Upper lobe of right lung (tissue), 1 donor: ENCODE data around the gene EHD1. TPM values are rescaled to one million over a fixed set of nuclear protein-coding genes. Genes with fewer than 3 reads are reported as not detected.
A peak's percentile ranks its signal among the peaks of the same experiment; 100 is the strongest.

Experiments used
- ATAC-seq: fragments of 200-7000 bp; cut with Tn5 transposase; one replicate; pipeline ENCODE4 v1.9.1; 2020; ENCODE audit warnings: mild to moderate bottlenecking, moderate library complexity
- DNase-seq: peaks from one replicate; pipeline ENCODE4 v3.0.0-alpha.2; 2020
- H3K27ac ChIP-seq: fragments of 200-600 bp; one replicate; pipeline ENCODE4 v1.8.0; 2022
- H3K27me3 ChIP-seq: fragments of 200-600 bp; one replicate; pipeline ENCODE4 v1.8.0; 2022; ENCODE audit warnings: mild to moderate bottlenecking
- H3K36me3 ChIP-seq: fragments of 200-600 bp; one replicate; pipeline ENCODE4 v1.8.0; 2022
- H3K4me1 ChIP-seq: fragments of 200-600 bp; one replicate; pipeline ENCODE4 v1.8.0; 2022
- H3K4me3 ChIP-seq: fragments of 200-600 bp; one replicate; pipeline ENCODE4 v1.8.0; 2022; ENCODE audit warnings: mild to moderate bottlenecking
- H3K9me3 ChIP-seq: fragments of 200-600 bp; one replicate; pipeline ENCODE4 v1.8.0; 2022
- intact Hi-C: fragments of 100-400 bp; cut with DNase I; formaldehyde crosslinking; loops from one replicate; pipeline ENCODE4 v1.11.0; 2022
- total RNA-seq: library from RNA; stranded (reverse); fragmentation: NEBNext Ultra II Directional; extraction: Animal tissue kit (Norgen Biotek cat#: 25700); gene quantifications from one replicate; pipeline ENCODE4 v1.2.1, GENCODE V29; 2021
- TF ChIP-seq, protein P1 (sequence below): fragments of 200-600 bp; IDR thresholded peaks from one replicate; pipeline ENCODE4 v1.8.0; 2022; ENCODE audit warnings: antibody characterized with exemption
- donor health status: DM: no; HTN: yes; CAD: no; lungs with severe emphysema.

EHD1 gene
- total RNA-seq, 1 donor from 2014 or later, result 94.6 TPM

DNA sequence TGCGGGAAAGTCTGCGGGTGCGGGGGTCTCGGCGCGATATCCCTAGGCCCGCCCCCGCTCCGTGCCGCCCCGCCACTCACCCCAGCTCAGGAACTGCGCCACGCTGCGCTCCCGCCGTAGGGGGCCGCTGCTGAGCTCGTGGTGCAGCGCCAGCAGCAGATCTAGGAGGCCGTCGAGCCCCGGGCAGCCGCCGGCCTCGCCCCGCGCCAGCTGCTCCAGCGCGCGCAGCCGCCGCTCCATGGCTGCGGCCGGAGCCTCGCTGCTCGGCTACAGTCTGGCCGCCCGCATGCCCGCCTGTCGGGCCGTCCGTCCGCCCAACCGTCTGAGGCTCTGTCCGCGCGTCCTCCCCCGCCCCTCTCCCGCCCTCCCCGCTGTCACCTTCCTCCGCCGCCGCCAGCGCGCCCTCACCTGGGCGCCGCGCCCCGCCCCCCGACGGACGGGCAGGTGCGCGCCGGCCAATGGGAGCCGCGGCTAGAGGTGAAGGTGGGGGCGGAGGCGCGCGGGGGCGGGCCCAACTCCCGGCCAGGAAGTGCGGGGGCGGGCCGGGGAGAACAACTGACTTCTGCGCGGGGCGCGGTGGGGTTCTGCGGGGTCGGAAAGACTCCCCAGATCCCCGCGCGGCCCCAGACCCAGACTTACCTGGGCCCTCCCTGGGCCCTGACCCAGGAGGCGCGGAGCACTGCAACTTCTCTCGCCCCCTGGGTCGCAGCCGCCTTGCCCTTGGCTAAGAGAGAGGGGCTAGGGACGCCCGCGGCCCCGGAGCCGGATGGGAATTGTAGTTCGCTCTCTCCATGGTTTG is 33.9 kb downstream of the EHD1 start, which contains the start of gene CDC42BPG:
Gene CDC42BPG (minus strand): TSS at position 324 of the 799 bp plus-strand sequence. CDS start 84 bp downstream, at position 240.
- TF ChIP-seq, protein P1, sequence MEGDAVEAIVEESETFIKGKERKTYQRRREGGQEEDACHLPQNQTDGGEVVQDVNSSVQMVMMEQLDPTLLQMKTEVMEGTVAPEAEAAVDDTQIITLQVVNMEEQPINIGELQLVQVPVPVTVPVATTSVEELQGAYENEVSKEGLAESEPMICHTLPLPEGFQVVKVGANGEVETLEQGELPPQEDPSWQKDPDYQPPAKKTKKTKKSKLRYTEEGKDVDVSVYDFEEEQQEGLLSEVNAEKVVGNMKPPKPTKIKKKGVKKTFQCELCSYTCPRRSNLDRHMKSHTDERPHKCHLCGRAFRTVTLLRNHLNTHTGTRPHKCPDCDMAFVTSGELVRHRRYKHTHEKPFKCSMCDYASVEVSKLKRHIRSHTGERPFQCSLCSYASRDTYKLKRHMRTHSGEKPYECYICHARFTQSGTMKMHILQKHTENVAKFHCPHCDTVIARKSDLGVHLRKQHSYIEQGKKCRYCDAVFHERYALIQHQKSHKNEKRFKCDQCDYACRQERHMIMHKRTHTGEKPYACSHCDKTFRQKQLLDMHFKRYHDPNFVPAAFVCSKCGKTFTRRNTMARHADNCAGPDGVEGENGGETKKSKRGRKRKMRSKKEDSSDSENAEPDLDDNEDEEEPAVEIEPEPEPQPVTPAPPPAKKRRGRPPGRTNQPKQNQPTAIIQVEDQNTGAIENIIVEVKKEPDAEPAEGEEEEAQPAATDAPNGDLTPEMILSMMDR, result peak; percentile 68
- Histone ChIP-seq H3K27me3 (no peaks in the 10 kb centered on the region), H3K9me3 (no peaks in the 10 kb centered on the region), H3K27ac (peak within 1 kb of the TSS; percentile 87), H3K4me3 (peak within 1 kb of the TSS; percentile 61), H3K36me3 (no peaks in the 10 kb centered on the region), H3K4me1 (peaks cover 23% of the 10 kb centered on the region)
- DNase-seq, result peak; percentile 94
- intact Hi-C loops, result loop anchor here (5.0 kb wide), 1 partner anchor 48 kb away; no protein-coding TSS in a partner anchor
- ATAC-seq, result peak; percentile 79

DNA sequence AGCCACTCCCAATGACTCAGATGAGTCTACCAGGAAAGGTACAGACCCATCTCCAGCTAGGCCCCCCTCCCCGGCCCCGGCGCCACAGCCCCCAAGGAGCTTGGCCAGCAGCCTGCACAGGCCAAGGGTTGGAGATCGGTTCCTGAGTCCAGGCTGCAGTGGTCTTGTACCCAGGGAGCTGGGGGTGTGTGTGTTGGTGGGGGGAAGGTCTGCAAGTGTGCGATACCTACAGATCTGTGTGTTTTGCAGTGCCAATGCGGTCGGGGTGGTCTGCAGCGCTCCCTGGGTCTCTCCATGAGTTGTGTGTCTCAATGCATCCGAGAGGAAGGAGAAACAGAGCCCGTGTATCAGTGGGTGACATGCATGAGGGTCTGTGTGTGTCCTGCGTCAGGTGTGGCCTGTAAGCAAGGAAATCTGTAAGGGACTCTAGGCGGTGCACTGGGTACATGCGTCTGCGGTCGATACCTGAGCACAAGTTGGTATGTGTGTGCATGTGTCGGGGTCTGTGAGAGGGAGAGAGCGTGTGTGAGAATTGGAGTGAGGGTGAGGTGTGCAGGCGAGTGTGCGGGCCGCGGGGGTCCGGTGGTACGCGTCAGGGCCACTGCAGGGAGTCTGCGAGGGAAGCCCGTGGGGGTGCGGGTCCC is 34.6 kb downstream of the EHD1 start:
- peak overlapping the region; percentile 61 for H3K4me3 ChIP-seq
- H3K9me3 ChIP-seq, result no peaks in the 10 kb centered on the region
- intact Hi-C loops, result no loop called here
- TF ChIP-seq, protein P1, result no peak
- peak overlapping the region; percentile 87 for H3K27ac ChIP-seq
- H3K4me1 ChIP-seq, result peaks cover 16% of the 10 kb centered on the region
- no peaks in the 10 kb centered on the region for H3K36me3 ChIP-seq
- no peaks in the 10 kb centered on the region for H3K27me3 ChIP-seq
- DNase-seq (no peak), ATAC-seq (no peak)

DNA sequence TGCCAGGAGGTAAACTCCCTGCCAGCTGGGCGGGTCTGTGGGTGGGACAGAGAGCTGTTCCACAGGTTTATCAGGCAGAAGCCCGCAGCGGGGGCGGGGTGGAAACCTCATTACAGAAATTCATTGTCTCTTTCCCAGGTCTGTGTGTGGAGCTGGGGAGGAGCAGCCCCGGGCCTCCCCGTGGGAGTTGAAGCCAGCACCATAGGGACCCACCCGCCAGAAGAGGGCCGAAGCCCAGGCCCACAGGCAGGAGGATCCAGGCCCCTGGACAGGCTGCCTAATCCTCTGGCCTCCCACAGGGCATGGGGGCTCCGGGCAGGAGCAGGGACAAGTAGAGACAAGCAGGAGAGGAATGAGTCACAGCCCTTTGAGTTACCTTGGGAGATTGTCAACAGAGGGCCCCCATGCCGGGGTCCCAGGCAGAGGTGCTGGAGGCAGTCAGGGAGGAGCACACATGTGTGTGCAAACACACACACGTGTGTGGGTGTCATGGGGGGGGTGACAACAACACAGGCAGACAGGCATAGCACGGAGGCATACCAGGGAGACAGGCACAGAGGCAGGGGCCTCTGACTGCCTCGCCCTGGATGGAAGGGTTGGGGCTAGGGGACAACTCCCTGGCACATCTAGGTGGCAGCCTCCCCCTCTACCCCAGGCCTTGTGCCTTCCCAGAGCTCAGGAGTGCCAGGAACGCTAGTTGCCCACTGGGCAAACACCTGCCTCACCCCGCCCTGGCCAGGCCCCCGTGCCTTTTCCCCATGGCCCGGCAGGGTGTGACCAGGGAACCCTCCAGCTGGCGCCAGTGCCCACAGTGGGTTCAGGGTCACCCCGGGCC is 35.4 kb downstream of the EHD1 start:
- DNase-seq (peak; percentile 86), ATAC-seq (peak; percentile 47)
- H3K9me3 ChIP-seq, result no peaks in the 10 kb centered on the region
- TF ChIP-seq, protein P1, result no peak
- H3K4me3 ChIP-seq, result peak overlapping the region; percentile 61
- H3K27me3 ChIP-seq, result no peaks in the 10 kb centered on the region
- H3K4me1 ChIP-seq, result peaks cover 16% of the 10 kb centered on the region
- intact Hi-C loops, result no loop called here
- H3K27ac ChIP-seq, result peak overlapping the region; percentile 87
- H3K36me3 ChIP-seq, result no peaks in the 10 kb centered on the region

DNA sequence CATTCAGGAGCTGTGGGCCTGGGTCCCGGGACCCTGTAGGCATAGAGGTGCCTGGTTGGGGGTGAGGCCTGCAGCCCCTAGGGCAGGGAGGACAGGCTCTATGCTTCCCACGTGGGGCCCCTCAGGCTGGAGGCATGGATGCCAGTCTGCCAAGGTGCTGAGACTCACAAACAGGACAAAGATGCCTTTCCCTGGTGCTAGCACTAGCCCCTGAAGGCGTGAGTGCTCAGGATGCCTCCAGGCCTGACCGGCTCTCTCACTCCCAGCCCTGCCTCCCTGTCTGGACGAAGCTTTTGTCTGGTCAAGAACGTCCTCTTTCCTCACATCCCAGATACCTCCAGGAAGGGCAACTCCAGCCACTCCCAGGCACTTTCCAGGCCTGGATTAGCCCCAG is 36.1 kb downstream of the EHD1 start:
- ATAC-seq, result no peak
- H3K4me3 ChIP-seq, result no peak overlapping the region
- H3K9me3 ChIP-seq, result no peaks in the 10 kb centered on the region
- H3K36me3 ChIP-seq, result no peaks in the 10 kb centered on the region
- H3K27me3 ChIP-seq, result no peaks in the 10 kb centered on the region
- H3K4me1 ChIP-seq, result peaks cover 13% of the 10 kb centered on the region
- H3K27ac ChIP-seq, result peak overlapping the region; percentile 87
- intact Hi-C loops, result no loop called here
- DNase-seq, result no peak
- TF ChIP-seq, protein P1, result no peak

DNA sequence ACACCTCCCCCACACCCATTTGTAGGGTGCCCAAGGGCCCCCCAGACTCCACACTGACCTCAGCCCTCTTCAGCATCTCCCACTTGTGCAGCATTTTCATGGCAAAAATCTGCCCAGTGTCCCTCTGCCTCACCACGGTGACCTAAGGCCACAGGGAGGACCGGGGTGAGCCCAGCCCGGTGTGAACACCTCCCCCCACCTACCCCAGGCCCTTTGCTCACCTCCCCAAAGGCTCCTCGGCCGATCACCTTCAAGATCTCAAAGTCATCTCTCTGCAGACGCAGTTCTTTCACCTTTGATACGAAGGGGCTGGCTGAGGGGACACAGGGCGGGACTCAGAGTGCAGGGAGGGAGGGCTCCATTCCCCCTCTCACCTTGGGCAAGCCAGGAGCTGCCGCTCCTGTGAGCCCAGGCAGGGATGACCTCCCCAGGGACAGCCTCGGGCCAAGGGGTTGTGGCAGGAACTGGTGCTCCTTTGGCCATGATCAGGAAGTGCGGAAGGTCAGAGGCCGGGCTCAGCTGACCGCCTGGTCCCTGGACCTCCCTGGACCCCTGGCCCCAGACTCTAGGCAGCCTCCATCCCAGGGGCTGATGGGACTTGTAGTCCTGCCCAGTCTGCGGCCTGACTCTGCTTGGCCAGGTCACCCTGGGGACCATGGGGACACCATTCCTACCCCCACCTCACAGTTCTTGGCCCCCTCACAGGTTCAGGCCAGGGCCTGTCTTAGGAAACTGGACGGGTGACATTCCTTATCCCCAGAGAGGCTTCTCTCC is 36.6 kb downstream of the EHD1 start:
- Histone ChIP-seq H3K9me3 (no peaks in the 10 kb centered on the region), H3K27ac (peak overlapping the region; percentile 87), H3K4me3 (no peak overlapping the region), H3K36me3 (no peaks in the 10 kb centered on the region), H3K27me3 (no peaks in the 10 kb centered on the region), H3K4me1 (peaks cover 11% of the 10 kb centered on the region)
- intact Hi-C loops, result no loop called here
- TF ChIP-seq, protein P1, result no peak
- ATAC-seq (no peak), DNase-seq (no peak)
